ENCODE data around the gene CLEC2A. TPM values are rescaled to one million over a fixed set of nuclear protein-coding genes. Genes with fewer than 3 reads are reported as not detected.

The CLEC2A gene
- total RNA-seq, 6 donors from 2014 or later = not detected

GRCh38 chr12:9936591-9936990 is 4.4 kb upstream of the CLEC2A start:
- H3K4me3 ChIP-seq = no peak overlapping the region
- DNase-seq (no peak), ATAC-seq (ENCODE audit: low FRiP score in 2 of 2) (no peak)
- H3K27ac ChIP-seq = no peak overlapping the region
- 72 to 75% methylated on average over 10 of the region's 10 CpGs for WGBS, 2 donors
- H3K36me3 ChIP-seq = no peaks in the 10 kb centered on the region
- no peak for TF ChIP-seq EP300 (IDR thresholded peaks at IDR 0.05)
- TF ChIP-seq POLR2AphosphoS5 (IDR thresholded peaks at IDR 0.05) = no peak
- no peaks in the 10 kb centered on the region for H3K4me1 ChIP-seq
- no peaks in the 10 kb centered on the region for H3K27me3 ChIP-seq
- H3K9me3 ChIP-seq = no peaks in the 10 kb centered on the region

- no peak for DNase-seq
- WGBS, 2 donors = 90 to 96% methylated on average over 2 of the region's 2 CpGs
Observed at GRCh38 chr12:9935026-9935425, 2.9 kb upstream of the CLEC2A start.

GRCh38 chr12:9933958-9934357 is 1.8 kb upstream of the CLEC2A start:
- ATAC-seq (ENCODE audit: low FRiP score in 2 of 2) = no peak
- Histone ChIP-seq H3K27ac (no peak overlapping the region), H3K27me3 (no peaks in the 10 kb centered on the region), H3K36me3 (no peaks in the 10 kb centered on the region), H3K4me1 (no peaks in the 10 kb centered on the region), H3K9me3 (no peaks in the 10 kb centered on the region), H3K4me3 (no peak overlapping the region)
- DNase-seq = no peak
- 49 to 84% methylated on average over 2 of the region's 2 CpGs for WGBS, 2 donors
- TF ChIP-seq EP300 (IDR thresholded peaks at IDR 0.05) = no peak
- no peak for TF ChIP-seq POLR2AphosphoS5 (IDR thresholded peaks at IDR 0.05)
- TF ChIP-seq CTCF (IDR thresholded peaks at IDR 0.05) = no peak
- TF ChIP-seq POLR2A (IDR thresholded peaks at IDR 0.05) = no peak

More at GRCh38 chr12:9935026-9935425, 2.9 kb upstream of the CLEC2A start:
- no peaks in the 10 kb centered on the region for H3K4me1 ChIP-seq
- ATAC-seq (ENCODE audit: low FRiP score in 2 of 2) = no peak
- TF ChIP-seq EP300 (IDR thresholded peaks at IDR 0.05) (no peak), CTCF (IDR thresholded peaks at IDR 0.05) (no peak), POLR2AphosphoS5 (IDR thresholded peaks at IDR 0.05) (no peak), POLR2A (IDR thresholded peaks at IDR 0.05) (no peak)
- H3K27me3 ChIP-seq = no peaks in the 10 kb centered on the region
- H3K27ac ChIP-seq = no peak overlapping the region
- H3K9me3 ChIP-seq = no peaks in the 10 kb centered on the region
- no peaks in the 10 kb centered on the region for H3K36me3 ChIP-seq
- H3K4me3 ChIP-seq = no peak overlapping the region

GRCh38 chr12:9931245-9931644 is 925 bp downstream of the CLEC2A start:
- Histone ChIP-seq H3K9me3 (no peaks in the 10 kb centered on the region), H3K4me1 (no peaks in the 10 kb centered on the region), H3K27me3 (no peaks in the 10 kb centered on the region), H3K36me3 (no peaks in the 10 kb centered on the region), H3K4me3 (no peak overlapping the region), H3K27ac (no peak overlapping the region)
- 69 to 72% methylated on average over 3 of the region's 3 CpGs for WGBS, 2 donors
- no peak for DNase-seq
- TF ChIP-seq CTCF (IDR thresholded peaks at IDR 0.05) (no peak), POLR2A (IDR thresholded peaks at IDR 0.05) (no peak), EP300 (IDR thresholded peaks at IDR 0.05) (no peak), POLR2AphosphoS5 (IDR thresholded peaks at IDR 0.05) (no peak)
- ATAC-seq (ENCODE audit: low FRiP score in 2 of 2) = no peak

GRCh38 chr12:9928607-9929006 is 3.6 kb downstream of the CLEC2A start:
- H3K9me3 ChIP-seq = no peaks in the 10 kb centered on the region

More at GRCh38 chr12:9928607-9929006, 3.6 kb downstream of the CLEC2A start:
- ATAC-seq (ENCODE audit: low FRiP score in 2 of 2) (no peak), DNase-seq (no peak)
- Histone ChIP-seq H3K27ac (no peak overlapping the region), H3K36me3 (no peaks in the 10 kb centered on the region), H3K4me3 (no peak overlapping the region), H3K27me3 (no peaks in the 10 kb centered on the region), H3K4me1 (no peaks in the 10 kb centered on the region)
- WGBS, 2 donors = 81 to 89% methylated on average over 3 of the region's 3 CpGs
- TF ChIP-seq CTCF (IDR thresholded peaks at IDR 0.05) (no peak), POLR2A (IDR thresholded peaks at IDR 0.05) (no peak), EP300 (IDR thresholded peaks at IDR 0.05) (no peak), POLR2AphosphoS5 (IDR thresholded peaks at IDR 0.05) (no peak)

Data from upper lobe of left lung (tissue), 6 donors.